Stimulated activated naive CD4-positive, alpha-beta T cell (primary cell): ENCODE data around the gene PABPC3.
A peak's percentile ranks its signal among the peaks of the same experiment; 100 is the strongest.

ENCODE experiments used
- DNase-seq, 6 experiments: peaks; one replicate each; lab custom pipeline; 2025; lab: John Stamatoyannopoulos, UW

PABPC3 gene

DNA sequence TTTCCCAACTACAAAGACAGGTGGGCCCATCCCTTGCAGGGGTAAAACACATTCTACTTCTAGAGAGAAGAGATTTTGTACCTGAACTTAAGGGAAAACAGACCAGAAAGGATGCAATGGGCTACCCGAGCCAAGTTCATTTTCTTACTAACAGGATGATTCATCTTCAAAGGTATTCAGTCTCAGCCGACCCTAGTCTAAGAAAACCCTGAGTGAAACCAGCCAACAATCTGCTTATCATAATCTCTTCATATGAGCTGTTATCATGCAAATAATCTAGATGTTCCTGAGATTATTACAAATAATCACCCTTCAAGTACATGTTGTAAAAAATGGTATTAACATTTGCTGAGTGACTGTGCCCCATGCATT, 15.6 kb downstream of the PABPC3 start:
- DNase-seq, result no peak

DNA sequence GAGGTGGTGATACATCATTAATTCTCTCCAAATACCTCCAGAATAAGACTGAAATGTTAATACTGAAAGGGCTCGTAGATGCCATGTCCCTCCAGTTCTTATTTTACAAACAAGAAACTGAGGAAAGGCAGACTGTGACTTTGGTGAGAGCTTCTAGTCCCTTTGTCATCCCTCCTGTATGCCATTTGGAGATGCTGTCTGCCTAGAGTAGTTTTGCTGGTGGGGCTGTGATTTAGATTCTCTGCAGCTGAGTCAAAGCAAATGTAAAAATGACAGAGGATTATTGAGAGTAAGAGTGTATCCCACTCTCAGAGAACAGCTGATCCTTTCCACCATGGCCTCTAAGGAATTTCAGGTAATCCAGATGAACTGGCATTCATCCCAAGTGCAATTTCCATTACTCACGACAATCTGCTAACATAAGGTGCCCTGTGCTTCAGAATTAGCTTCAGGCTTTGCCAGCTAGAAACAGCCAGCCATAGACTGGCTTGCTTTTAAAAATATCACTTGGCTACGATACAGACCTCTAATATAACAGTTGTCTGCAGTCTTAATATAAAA, 16.8 kb downstream of the PABPC3 start:
- no peak for DNase-seq

DNA sequence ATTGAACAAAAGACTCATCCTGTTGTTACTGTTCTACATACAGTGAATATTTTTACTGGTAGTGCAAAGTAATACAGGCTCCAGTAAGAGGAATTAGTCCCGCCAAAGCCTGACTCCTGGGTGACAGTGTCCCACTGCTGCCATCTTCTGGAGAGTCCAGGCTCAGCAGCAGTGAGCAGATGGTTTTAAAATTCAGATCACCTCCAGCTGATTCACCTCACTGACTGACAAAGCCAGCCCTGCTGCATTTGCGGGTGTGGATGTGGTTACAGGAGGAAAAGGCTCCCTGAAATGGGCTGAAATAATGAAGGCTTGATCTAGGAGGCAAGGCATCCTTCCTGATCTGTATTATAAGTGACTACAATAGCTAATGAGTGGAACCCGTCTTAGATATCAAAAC, 18.3 kb downstream of the PABPC3 start:
- peak in 4 of 6 experiments; percentile 9 to 35 (median 16) for DNase-seq

DNA sequence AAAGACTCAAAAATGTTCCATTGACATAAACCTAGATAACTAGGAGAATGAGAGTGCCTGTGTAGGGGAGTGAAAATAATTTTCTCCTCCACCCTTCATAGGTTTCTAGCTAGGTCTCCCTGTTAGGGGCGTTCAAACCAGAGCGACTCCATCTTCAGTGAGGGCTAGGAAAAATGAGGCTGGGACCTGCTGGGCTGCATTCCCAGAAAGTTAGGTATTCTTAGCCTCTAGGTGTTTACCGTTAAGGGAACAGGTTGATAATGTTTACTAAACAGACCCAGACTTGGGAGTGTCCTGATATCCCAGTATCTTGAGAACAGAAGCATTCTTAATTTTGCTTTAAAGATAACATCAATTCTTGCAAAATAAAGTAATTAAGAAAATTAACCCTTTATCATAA, 20.1 kb downstream of the PABPC3 start:
- DNase-seq, result no peak

DNA sequence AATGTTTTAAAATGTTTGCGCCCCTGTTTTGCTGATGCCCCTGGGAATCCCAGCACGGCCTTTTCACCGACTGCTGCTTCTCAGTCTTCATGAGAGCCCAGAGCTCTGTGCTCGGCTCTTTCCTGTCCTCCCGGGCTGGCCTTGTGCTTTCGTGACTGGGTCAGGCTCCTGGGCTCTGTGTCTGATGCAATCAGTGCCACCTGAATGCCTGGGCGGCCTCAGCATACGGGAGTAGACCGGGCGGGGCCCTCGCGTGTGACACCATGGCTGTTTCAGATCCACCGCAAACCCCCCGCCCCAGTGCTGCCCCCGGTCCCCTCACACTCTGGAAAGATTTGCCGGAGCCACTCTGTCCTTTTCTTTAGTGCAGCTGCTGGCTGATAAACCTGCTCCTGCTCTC, 21.4 kb downstream of the PABPC3 start:
- no peak for DNase-seq

DNA sequence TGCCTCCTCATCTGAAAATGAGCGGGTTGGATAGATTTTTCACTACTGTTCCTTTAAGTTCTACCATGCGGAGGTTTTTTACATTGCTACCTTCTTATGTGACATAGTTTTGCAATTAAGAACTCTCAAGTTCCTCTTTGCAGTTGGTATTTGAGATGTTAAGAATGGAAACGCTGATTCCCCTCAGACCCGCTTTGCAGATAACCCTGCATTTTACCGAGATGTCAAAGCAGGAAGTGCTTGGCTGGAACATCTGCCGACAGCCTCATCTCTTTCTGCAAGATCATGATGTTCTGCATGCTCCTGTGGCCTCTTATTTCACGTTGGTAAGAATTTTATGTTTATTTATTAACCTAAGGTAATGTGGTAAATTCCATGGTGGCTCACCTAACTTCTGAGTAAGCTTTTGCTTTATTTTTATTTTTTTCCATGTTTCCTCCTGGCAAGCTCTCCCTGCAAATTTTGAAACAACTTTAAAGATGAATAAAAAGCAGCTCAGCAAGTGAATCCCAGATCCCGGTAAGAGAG, 22.5 kb downstream of the PABPC3 start:
- no peak for DNase-seq

DNA sequence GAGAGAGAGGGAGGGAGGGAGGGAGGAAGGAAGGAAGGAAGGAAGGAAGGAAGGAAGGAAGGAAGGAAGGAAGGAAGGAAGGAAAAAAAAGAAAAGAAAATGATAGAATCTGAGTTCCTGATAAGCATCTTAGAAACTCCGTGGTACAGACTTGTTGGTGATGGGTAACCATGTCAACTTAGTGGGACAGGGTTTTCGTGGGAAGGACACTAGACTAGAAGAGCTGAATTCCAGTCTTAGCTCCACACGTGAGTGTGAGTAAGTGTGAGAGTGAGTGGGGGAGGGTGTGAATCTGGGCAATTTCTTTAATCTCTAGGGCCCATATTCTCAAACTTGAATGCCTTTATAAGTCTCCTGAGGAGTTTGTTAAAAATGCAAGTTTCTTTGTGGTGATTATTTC, 35.0 kb downstream of the PABPC3 start:
- DNase-seq, result no peak

DNA sequence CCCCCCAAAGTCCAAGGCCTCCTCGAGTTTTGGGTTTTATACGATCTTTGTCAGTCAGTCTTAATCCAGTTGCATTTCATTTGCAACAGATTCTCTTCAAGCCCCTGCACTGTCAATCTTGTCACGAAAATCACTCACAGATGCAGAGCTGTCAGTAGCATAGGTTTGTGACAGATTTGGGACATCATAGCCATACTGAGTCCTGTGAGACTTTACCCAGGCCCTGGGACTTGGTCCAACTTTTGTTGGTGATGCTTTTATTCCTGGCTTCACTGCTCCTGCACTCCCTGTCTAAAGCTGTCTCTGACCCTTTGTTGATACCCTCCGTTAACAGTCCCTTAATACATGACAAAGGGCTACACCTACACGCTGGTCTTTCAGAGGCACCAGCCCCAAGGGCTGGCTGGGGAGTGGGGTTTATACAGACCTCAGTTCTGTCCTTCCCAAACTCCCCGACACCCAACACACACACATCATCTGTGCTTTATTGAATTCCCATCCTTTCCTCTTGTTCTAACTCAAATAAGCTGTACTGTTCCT, 36.0 kb downstream of the PABPC3 start:
- no peak for DNase-seq

DNA sequence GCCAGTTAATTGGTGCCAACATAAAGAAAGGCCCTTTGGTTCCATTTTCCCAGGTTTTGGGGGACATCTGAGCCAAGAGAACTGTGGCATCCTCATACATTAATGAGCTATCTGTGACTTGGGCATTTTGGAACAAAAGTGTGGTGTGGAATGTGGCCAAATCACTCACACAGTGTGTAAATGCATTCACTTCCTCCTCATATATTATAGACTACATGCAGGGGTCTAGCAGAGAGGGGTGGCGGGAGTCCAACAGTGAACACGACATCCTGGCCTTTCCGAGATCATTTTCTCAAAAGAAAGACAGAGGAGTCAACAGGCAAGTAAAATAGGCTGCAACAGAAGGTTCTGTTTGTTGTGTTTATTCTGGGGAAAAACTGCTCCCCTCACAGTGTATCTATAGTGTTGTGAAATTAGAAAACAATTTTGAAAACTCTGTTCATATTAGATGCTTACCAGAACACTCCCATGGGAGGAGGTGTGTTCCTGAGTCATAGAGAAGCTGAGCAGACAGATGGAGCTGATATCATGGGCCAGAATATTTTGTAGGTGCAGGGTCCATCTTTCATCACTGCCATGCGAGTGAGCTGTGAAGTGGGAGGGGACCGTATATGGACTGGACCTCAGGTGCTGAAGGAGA, 36.9 kb downstream of the PABPC3 start:
- no peak for DNase-seq

DNA sequence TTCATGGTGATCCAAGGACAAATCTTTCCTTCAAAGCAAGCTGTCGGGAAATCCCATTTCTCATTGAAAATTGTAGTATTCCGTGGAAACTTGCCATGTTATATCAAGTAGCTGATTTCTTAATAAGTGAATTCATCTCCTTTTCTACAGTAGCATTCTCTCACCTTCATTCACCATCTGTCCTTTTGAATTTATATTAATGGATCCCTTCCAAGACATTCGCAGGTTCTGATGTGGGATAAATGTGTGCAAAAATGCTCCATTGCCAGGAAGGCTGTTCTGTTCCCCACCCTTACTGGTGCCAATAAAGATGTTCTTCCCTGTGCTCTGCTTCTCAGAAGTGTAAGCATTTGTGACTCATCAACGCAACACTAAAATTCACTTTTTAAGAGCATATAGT, 40.0 kb downstream of the PABPC3 start:
- DNase-seq, result no peak

DNA sequence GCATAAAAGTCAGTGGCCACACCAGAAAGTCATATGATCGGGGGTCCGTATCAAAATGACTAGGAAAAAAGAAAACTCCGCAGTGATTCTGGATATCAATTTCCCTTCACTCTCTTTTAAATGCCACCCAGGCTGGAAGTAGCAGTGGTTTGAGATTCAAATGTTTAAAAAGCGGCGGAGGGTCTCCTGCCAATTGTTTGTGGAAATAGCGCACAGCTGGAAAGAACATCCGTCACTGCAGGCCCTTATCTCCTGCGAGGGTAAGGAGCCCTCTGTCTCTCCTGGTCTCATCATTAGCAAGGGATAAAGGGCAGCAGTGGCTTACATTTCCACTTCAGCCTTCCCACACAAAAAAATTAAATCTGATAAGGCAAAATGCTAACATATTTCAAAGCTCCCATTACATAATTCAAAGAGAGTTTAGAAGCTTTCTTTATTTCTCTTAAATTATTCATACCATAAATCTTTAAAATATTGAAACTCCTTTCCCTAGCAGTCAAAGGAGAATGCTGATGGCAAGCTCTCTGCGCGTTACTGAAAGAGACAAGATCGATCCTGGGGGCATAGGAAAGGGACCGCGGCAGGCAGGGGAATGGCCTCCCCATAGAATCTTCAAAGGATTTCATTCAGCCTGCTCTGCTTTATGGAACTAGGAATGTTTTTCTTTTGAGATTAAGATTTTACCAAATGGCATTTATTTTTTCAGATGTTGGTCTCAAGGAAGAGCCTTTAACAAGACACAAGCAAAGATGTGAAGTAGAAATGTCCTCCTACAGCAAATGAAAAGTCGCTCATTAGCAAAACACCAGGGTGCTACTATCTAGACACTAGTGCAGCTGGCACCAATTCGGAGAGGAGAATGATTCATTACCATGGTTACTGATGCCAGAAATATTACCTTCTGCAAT, 41.2 kb downstream of the PABPC3 start:
- no peak for DNase-seq

DNA sequence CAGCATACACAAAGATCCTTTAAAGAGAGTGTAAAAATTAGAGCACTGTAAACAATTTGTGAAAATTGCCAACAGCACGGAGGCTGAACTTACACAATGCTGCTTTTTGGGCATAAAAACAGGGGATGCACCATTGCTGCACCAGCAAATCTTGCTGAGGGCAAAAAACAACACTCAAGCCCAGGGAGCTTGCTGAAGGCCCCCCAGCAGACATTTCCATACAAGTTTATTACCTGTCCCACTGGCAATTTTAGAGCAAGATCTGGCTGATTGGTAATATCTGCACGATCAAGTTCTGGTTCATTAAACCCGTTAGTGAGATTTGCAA, 41.8 kb downstream of the PABPC3 start:
- no peak for DNase-seq

DNA sequence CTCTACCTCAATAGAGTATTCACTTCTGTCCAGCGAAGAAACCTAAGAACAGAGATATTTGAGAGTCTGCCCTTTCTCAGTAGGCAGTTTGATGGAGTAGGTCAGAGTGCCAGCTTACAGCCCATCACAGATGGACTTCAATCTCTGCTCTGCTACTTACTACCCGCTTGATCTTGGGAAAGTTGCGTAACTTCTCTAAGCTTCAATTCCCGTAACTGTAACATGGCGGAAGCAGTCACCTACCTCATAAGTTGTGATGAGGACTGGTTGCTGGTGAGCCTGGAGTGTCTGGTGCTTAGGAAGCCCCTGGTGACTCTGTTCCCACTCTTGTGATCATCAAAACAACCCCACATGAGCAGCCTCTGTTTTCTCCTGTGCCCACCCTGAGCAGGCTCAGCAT, 45.1 kb downstream of the PABPC3 start:
- no peak for DNase-seq

DNA sequence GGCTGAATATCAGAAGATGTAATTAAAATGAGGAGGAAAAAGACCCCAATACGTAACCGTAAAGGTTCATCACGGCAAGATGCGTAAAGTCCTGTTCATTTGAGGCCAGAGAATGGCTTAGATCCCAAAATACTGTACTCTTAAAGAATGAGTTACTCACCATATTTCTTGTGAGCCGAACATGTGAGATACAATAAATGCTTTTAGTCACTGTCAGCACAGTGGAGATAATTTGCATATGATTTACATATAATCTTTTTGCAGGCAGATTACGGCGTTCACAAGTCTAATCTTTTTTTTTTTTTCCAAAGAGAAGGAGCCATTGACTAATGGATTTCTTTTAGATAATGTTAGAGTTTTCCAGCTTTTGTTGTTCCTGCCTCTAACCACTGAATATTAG, 47.8 kb downstream of the PABPC3 start:
- no peak for DNase-seq

DNA sequence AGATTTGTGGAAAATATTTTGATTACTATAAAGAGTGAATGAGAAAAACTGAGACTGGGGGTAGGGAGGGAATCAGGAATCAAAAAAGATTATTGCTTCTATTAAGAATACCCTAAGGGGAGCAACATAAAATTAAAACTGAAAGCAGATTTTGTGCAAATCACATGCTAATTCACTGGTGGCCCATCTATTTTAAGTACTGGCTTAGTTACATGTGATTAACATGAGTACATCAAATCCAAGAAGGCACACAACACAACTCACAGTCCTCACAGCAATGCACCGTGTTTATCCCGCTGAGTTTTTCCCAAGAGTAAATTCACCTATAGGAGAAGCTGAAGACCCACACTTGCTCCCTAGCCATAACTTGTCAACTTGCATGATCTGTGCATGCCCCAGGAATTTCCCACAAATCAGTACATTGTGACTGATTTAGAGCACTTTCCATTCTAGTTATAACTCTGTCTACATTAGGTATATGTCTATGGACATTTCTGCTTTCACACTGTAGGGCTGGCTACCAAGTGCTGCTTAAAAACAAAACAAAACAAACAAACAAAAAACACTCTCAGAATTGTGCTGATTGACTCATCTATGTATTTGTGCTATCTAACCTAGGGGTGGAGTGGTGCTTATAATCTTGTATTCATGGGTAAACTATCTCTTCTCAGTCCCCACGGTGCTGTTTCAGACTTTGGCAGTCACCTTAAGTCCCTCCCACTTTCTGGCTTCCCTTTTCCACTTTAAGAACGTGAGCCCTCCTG, 51.9 kb downstream of the PABPC3 start:
- no peak for DNase-seq

DNA sequence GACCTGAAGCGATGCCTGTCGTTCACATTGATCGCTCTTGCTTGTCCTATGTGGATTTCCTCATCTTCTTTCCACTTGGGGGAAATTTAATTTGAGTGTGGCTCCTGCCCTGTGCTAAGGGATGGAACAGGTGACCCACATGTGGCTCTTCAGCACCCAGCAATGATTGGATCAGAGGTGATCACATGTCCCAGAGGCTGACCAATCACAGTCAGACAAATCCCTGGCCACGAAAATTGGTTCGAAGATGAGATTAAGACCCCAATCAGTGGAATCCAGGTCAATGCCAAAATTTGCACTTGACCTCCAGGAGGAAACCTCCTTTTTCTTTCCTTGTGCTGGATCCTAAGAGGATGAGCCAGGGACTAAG, 52.5 kb downstream of the PABPC3 start:
- DNase-seq, result no peak
